ENCODE measurements around the gene ATF7IP2.

- TF ChIP-seq EP300 (IDR thresholded peaks at IDR 0.05) = no peak
- no peak for TF ChIP-seq POLR2AphosphoS5 (IDR thresholded peaks at IDR 0.05)
These were observed 142.8 kb downstream of the ATF7IP2 start for GRCh38 chr16:10528635-10529034.

All from sigmoid colon (tissue), 4 donors.